GM21515 (cell line): ENCODE results near the gene IKZF3.

ENCODE experiments used
- ATAC-seq: cut with Tn5 transposase; IDR thresholded peaks from one replicate; pipeline ENCODE4 v1.9.1; 2021; ENCODE audit not compliant: unreplicated experiment

The IKZF3 gene

GRCh38 chr17:39818358-39819000 is 45.6 kb downstream of the IKZF3 start:
- no peak for ATAC-seq

GRCh38 chr17:39816272-39816671 is 47.8 kb downstream of the IKZF3 start:
- ATAC-seq = no peak

DNA sequence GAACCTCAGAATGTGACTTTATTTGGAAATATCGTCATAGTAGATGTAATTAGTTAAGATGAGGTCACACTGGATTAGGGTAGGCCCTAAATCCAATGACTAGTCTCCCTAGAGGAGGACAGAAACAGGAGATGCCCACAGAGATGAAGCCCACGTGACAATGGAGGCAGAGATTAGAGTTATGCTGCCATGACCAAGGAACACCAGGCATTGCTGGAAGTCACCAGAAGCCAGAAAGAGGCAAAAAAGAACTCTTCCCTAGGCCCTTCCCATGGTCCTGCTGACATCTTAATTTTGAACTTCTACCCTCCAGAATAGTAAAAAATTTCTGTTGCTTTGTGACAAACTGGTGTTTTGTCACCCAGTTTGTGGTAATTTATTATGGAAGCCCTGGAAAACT is 49.6 kb downstream of the IKZF3 start:
- no peak for ATAC-seq

GRCh38 chr17:39813631-39814030 is 50.5 kb downstream of the IKZF3 start:
- no peak for ATAC-seq

DNA sequence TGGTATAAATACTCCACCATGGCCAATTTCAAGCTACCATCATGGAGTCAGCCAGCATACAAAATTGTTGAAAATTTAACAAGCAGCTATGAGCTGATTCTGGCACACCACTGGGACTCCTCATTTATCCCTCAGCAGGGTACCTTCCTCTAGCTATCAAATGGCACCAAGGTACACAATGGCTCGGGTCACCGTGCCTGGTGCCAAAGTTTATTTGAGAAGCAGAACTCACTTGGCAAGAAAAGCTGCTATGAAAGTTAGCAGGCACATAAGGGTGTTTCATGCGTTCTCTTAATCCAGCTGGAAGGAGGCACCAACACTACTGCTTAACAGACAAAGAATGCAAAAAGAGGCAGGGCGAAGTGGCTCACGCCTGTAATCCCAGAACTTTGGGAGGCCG is 51.6 kb downstream of the IKZF3 start:
- ATAC-seq = no peak

DNA sequence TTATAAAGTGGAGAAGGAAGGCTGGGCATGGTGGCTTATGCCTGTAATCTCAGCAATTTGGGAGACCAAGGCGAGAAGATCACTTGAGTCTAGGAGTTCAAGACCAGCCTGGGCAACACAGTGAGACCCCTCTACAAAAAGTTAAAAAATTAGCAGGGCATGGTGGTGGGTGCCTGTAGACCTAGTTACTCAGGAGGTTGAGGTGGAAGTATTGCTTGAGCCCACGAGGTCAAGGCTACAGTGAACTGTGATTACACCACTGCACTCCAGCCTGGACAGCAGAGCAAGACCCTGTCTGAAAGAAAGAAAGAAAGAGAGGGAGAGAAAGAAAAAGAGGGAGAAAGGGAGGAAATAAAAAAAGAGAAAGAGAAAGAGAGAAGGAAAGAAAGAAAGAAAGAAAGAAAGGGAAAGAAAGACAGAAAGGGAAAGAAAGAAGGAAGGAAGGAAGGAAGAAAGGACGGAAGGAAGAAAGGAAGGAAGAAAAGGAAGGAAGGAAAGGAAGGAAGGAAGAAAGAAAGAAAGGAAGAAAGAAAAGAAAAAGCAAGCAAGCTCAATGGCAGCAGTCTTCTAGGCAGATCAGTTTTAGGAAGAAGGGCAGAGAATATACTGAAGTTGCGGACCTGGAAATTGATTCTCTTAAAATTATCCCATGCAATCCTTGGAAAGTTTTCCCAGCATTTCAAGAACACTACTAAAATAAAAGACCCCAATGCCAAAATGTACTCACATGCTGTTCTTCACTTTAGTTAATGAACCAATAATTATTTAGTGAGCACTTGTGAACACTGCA is 53.0 kb downstream of the IKZF3 start:
- no peak for ATAC-seq

DNA sequence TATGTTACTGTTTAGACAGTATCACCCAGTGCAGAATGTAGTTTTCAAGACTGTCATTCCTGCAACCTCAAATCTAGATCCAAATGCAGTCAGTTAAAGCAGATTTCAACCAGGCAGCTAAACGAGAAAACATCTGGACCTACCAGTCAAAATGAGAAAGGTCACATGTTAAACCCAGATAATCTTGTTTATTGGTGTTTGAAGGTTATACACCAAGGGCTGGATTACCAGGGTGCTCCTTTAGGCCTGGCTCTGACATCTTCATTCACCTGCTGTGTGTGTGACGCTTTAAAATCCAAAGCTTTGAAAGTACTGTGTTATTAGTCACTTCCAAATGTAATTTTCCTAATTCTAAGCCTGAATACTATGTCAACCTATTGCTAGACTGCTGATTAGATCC is 54.9 kb downstream of the IKZF3 start:
- no peak for ATAC-seq

- ATAC-seq = no peak
Observed at GRCh38 chr17:39808409-39808997, 55.6 kb downstream of the IKZF3 start.

- ATAC-seq = no peak
Observed at GRCh38 chr17:39804839-39805238, 59.3 kb downstream of the IKZF3 start.

- ATAC-seq = no peak
Observed at GRCh38 chr17:39801055-39801454, 63.1 kb downstream of the IKZF3 start.

- ATAC-seq = no peak
Observed at GRCh38 chr17:39800540-39800939, 63.6 kb downstream of the IKZF3 start.

DNA sequence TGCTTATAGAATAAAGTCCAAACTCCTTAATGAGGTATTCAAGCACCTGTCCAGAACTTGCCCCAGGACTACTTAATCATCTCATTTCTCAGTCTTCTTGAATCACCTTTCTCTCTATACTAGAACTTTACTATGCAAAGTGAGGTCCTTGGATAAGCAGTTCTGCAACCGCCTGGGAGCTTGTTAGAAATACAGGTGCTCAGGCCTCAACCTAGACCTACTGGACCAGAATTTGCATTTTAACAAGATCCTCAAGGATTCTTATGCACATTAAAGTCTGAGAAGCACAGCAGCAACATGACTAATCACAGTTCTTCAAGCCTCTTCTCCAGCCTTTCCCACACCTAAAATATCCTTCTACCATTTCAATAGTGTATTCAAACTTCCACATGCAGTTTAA is 64.7 kb downstream of the IKZF3 start:
- ATAC-seq = no peak

DNA sequence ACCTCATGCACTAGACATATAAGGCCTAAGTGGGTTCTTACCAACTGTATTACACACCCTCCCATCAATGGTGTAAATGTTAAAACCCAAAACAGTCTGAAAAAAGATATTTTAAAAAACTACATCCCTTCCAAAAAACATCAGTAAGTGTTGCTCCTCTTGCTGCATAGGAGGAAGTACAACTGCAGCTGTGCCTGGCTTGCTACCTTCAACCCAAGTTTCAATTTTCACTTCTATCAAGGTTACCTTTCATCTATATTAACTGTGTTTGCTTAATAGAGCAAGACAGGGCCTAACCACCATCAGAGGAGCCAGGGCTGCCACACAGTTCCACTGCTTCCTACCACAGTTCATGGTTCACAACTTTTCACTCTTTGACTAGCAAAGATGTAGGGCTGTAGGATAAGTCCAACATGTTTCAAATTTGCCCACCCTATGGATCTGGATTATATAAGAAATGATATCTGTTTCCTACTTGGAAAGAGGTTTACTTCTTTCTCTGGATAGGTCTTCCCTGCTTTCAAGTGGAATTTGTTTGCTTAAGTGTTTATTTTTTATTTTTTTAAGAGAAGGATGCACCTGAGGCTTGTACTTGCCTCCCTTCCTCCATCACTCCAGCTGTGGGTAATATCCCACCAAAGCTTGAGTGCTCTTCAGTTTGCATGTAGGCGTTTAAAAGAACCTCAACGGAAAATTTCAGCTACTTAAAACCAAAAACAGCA is 69.7 kb downstream of the IKZF3 start:
- ATAC-seq = peak; percentile 77

- no peak for ATAC-seq
Observed at GRCh38 chr17:39793301-39793872, 70.7 kb downstream of the IKZF3 start.

- no peak for ATAC-seq
Observed at GRCh38 chr17:39792526-39793221, 71.4 kb downstream of the IKZF3 start.

DNA sequence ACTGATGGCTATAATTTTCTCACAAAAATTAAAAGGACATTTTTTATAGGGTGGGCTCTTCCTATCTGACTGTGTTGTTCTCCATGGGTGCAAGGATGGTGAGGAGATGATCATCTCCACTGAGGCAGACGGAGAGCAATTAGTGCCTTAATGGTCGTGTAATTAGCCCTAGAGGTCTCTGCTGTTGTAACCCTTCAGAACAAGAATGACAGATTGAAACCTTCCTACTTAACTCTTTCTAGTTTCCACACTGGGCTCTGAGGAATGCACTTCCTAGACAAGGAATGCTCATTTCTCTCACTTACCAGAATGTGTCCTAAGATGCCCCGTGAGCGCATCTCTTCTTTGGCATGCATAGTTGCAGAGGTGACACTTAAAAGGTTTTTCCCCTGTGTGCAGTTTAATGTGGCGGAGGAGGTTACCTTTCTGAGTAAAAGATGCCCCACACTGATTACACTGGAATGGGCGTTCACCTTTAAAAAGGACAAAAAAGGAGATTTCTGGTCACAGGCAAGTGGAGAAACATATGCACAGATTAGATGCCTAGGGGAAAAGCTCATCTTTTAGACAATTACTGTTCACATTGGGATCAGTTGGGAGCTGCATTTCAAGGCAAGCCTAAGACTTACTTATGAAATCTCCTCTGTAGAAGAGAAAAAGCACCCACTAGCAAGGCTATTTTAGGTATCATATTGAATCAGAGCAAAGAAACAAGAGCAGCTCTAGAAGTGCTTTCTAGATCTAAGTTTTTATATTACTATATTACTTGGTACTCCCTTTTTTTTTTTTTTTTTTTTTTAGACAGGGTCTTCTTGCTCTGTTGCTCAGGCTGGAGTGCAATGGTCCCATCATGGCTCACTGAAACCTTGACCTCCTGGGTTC is 72.8 kb downstream of the IKZF3 start:
- no peak for ATAC-seq

GRCh38 chr17:39787743-39788484 is 76.2 kb downstream of the IKZF3 start:
- no peak for ATAC-seq

DNA sequence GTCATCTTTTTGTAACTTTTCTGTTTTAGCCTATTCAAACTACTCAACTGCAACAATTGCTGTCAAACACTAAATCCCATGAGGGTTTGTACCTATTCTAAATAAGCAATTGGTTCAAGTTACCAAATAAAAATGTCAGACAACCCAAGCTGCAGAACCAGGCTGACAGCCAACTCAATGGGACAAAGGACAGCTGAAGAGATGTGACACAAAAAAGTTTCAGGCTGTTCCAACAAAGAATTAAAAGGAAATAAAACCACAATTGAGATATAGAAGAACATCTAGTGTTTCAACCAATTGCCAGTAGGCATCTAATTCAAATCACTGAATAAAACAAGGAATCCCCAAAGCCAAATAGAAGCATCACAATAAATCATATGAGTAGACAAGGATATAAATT is 77.1 kb downstream of the IKZF3 start:
- ATAC-seq = no peak

DNA sequence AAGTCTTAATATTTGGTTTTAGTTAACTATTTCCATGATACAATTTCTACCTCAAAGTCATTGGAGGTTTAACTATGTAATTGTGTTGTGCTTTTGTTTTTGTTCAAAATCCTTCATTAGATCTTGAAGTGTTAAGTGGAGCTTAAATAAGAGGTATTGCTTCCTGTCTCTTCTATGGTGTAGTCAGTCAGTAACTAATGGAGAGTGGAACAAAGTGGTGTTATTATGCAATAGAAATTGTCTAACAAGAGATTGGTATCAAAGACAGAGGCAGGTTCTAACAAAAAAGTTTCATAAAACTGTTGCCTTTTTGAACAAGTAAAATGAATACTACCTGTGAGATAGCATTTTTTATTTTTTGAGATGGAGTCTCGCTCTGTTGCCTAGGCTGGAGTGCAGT is 81.1 kb downstream of the IKZF3 start:
- no peak for ATAC-seq
